ENCODE results near the gene CSF2RB.
A peak's percentile ranks its signal among the peaks of the same experiment; 100 is the strongest.
"Not testable (repeated sequence)": the region's sequence is repeated elsewhere in the genome, so short reads cannot be mapped to it uniquely, and the experiment has no call there.

CSF2RB gene

DNA sequence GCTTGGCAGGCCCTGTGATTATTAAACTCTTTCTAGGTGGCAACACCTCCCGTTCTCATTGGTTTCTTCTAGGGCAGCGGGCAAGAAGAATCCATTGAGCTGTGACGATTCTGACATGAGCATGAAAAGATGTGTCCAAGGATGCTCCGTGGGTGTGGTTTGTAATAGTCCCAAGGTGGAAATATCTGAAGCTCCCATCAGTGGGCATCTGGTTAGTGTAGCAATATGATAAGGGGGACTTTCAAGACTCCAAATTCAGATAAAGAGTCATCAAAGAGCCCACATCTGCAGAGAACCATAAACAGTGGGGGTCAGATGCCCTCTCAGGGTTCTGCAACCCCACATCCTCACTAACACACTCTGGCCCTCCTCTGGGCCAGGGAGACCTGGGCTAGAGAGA is 63.2 kb downstream of the CSF2RB start:
- DNase-seq: no peak

DNA sequence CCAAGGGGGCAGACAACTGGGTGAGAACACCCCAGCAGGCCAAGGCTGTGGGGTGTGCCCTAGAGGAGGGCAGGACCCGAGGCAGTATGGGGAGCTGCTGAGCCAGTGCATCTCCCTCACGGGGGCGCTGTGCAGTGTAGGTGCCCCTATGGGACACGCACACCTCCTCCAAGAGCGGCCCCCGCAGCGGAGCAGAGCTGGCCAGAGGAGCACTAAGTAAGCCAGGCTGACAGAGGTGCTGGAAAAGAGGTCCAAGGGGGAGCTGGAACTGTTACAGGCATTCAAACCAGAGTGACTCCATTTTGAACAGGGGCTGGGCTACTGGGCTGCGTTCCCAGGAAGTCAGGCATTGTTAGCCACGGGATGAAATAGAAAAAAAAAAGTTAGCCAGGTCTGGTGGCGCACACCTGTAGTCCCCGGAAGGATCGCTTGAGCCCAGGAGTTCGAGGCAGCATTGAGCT is 64.0 kb downstream of the CSF2RB start:
- peak; percentile 83 for DNase-seq

DNA sequence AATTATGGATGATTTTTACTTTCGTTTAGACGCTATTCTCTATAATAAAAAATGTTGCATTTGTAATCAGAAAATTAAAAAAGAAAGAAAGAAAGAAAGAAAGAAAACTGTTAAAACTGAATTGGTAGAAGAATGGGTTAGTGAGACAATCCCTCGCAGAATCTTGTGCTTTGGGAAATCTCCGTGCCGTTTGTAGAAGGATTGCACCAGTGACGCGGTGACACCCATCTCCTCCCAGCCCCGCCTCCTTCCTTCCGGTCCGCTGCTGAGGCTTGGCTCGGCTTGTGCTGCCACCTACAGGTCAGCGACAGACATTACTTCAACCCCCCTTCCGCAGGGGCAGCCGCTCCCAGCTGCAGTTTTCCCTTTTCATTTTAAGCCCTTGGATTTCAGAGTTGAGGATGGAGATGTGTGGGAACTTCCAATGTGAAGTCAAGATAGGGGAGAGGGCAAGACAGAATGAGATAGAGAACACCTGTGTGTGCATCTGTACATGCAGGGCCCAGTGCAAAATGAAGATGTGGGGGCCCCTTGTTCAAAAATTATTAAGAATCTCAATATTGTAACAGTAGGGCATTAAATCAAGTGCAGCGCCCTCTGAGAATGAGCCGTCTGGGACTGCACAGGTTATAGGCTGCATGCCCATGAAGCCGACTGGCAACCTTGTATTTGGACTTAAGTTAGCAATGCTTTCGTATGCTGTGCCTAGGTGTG is 64.7 kb downstream of the CSF2RB start:
- DNase-seq: peak; percentile 92

DNA sequence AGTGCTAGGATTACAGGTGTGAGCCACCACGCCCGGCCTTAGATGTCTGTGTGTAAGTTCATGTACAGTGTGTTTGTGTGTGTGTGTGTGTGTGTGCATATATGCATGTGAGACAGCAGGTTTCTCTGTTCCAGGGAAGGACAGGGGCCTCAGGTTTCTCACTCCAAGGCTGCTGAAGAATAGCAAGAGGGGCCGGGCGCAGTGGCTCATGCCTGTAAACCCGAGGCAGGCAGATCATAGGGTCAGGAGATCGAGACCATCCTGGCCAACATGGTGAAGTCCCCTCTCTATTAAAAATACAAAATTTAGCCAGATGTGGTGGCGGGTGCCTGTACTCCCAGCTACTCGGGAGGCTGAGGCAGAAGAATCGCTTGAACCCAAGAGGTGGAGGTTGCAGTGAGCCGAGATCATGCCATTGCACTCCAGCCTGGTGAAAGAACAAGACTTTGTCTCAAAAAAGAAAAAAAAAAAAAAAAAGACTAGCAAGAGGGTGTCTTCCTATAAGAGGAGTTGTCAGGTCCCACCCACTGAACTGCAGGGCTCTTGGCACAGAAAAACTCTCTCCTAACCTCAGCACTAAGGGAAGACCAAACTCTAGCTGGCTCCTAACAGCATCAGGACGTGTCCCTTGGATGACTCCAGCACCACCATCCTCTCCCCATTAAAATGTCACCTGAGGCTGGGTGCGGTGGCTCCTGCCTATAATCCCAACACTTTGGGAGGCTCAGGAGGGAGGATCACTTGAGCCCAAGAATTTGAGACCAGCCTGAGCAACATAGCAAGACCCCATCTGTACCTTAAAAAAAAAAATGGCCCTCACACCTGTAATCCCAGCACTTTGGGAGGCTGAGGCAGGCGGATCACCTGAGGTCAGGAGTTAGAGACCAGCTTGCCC is 65.8 kb downstream of the CSF2RB start:
- no peak for DNase-seq

DNA sequence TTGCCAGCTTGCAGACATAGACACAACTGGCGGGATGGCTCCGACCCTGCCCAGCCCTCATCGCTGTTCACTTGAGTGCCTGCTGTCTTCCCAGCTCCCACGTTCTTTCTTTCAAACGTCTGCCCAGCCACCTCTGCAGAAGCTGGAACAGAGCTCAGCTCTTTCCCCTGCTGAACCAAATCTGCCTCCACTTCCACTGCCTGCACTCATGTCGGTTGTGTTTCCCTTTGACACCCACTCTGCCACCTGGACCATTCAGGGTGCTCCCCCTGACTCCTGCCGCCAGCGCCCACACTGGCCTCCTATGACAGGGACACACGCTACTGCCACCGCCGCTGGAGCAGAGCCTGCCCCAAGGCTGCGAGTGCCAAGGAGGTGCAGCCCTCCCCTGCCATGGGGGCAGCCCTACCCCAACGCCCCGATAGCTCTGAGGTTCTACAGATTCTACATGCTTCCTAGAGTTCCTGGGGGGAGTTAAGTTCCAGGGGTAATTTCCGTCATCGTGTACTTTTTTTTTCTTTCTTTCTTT is 67.9 kb downstream of the CSF2RB start:
- no peak for DNase-seq

DNA sequence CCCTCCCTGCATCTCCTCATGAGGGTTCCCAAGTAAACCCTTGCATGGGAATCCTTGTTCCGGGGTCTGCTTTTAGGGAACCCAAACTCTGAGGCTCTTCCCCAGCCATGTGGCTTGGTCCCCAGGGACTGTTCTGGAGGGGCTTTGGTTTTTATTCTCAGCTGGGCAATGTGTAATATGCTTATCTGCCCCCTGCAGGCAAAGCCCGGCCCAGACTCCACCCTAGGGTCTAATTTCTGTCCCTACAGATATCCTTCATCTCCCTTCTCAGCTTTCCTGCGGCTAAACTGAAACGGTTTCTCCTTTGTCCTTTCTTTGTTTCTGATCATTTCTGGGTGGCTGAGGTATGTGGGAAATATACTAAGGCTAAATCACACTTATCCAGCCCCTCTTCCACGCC is 68.7 kb downstream of the CSF2RB start:
- no peak for DNase-seq

DNA sequence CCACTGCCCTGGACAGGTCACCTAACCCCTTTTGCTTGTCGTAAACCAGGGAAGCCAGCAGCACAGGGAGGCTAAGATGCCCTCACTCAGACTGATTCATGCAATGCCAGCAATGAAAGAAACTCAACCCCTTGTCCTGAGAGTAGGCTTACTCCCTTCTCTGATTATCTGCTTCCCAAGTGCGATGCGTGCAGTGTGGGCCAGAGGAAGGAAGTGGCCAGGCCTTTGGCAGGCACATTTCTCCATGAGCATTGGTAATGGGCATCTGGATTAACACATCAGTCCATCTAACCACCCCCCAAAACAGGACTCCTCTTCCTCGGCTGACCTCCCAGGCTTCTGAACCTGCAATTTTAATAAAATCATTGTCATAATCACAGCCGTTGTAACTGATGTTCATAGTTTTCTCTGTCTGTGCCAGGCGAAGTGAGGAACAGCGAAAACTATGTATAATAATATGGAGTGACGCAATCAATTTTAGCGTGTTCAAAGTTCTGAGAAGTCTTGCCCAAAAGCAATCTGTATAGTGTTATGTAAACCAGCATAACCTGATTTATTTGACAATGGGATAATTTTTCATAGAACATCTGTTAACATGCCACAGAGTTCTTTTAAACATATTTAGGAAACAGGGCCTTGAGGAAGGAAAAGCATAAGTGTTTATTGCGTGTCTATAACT is 71.9 kb downstream of the CSF2RB start:
- DNase-seq: no peak

DNA sequence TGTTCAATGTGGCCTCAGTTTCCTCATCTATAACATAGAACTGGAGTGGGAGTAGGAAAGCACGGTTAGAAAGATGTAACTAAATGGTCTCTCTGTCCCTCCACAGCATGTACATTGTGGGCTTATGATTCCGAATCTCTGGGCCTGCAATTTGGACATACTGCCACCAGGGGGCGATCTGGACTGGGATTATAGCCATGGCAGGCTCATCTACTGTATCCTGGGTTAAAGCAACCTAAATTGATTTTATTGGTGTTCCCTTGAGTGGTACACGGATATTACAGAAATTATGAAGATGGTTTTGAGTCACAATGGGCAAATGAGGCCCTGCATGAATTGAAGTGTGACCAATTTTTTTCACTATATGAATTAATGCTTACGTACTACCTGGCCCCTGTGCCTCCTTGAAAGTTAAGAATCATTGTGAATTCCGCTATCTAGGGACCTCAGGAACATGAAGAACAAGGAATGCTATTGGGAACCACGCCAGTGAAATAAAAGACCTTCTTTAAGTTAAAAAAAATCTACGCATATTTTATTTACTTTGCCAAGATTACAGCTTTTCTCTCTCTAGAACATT is 72.9 kb downstream of the CSF2RB start:
- DNase-seq: peak; percentile 62

DNA sequence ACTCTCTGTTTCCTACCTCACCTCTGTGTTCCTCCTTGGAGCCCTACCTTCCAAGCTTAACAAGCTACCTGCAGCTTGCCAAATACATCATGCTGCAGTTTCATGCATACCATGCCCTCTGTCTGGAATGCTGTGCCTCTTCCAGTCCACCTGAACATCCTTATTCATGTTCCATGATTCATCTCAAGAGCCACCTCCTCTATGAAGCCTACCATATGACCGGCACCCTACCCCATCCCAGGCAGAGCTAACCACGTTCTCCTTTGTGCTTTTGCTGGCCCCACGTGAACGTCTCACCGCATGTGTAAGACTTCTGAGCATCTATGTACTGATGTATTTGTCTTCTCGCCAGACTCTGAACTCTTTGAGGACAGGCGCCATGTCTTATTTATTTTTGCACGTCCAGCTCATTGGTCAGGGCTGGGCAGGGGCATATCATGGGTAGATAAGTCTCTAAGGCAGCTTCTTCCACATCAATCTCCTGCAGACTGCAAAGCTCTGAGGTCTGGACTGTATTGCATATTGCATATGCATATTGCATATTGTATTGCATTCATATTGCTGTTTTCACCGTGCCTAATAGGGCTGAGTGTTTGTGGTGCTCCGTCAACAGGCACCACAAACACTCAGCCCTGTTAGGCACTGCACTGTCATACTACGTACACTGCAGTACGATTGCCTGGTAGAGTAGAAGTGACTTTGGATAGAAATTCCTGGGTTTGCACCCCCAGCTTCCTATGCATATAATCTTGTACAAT is 74.8 kb downstream of the CSF2RB start:
- DNase-seq: no peak

DNA sequence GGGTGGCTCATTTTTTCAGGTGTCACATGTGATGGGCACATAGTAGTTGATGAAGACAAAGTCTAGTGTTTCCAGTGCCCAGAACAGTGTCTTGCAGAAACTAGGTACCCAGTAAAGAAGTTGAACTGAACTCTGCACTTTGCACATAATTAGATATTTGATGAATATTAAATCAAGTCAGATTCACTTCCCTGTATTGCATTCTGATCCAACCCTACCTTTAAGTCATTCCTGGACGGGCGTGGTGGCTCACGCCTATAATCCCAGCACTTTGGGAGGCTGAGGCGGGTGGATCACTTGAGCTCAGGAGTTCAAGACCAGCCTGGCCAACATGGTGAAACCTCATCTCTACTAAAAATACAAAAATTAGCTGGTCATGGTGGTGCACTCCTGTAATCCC is 75.6 kb downstream of the CSF2RB start:
- DNase-seq: not testable (repeated sequence)
